Activated CD4-positive, alpha-beta T cell treated with anti-CD3 and anti-CD28 coated beads, Interleukin-2, amount 50 U/mL, for 16 hours (primary cell): Measurements from ENCODE around the gene CD109.
A peak's percentile ranks its signal among the peaks of the same experiment; 100 is the strongest.
"Not testable (repeated sequence)": the region's sequence is repeated elsewhere in the genome, so short reads cannot be mapped to it uniquely, and the experiment has no call there.

Source experiments
- DNase-seq: peaks from one replicate; pipeline ENCODE4 v3.0.0-alpha.2; 2020

CD109 gene

GRCh38 chr6:73796881-73797280 lies 100.9 kb downstream of the CD109 start:
- DNase-seq: no peak

GRCh38 chr6:73797861-73798260 lies 101.9 kb downstream of the CD109 start:
- DNase-seq: no peak

DNA sequence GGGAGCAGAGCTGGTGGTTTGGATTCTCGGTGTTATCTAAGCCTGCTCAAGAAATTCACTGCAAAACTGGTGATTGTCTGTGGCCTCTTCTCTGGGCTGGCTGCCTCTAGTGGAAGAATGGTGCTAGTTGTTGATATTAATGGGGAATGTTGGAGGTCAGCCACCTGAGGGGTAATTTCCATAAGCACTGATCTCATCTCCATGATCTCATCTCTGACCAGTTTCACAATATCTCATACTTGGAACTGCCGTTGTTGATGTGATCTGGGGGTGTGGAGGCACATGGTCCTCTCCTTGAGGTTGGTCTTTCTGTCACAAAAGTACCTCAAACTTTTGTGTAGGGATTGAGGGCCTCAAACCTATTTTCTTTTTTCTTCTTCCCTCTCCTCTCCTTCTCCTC lies 102.6 kb downstream of the CD109 start:
- DNase-seq: peak; percentile 61

DNA sequence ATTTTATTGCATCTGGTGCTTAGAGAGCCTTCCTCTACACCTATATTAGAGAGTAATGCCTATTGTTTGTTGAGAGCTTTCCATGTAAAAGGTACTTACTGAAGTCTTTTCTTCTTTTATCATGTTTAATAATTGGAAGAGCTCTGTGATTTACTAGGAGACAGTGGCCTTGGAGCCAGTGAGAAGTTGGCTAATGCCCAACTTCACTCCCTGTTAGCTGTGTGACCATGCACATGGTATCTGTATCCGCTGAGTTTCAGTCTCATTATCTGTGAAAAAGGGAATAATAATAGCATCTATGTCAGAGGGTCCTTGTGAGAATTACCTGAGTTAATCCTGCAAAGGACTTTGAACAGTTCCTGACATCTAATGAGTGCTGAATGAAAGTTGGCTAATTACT lies 105.0 kb downstream of the CD109 start:
- DNase-seq: no peak

DNA sequence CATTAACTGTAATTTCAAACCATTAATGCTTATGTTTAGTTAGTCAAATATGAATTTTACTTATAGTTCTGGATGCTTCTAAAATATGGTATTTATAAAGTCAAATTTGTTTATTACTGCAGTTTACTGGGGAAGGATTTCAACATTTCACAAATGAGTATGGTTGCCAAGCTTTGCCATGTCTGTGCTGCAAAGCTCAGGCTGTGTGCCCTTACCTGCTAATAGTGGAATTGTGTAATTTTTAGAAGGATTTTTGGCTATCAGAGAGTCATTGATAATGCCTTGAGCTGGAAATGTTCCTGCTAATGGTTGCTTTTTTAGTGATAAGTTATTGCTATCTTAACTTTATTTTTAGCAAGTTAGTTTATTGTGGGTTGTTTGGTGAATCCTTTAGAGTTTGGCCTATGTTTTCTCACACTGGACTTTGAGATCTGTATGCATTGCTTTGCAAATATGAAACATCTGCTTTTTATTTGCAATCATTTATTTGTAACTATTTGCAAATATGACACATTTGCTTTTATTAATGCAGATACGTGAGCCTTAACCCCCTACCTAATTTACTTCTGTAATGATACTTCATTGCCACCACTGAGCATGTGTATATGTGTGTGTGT lies 105.8 kb downstream of the CD109 start:
- DNase-seq: no peak

DNA sequence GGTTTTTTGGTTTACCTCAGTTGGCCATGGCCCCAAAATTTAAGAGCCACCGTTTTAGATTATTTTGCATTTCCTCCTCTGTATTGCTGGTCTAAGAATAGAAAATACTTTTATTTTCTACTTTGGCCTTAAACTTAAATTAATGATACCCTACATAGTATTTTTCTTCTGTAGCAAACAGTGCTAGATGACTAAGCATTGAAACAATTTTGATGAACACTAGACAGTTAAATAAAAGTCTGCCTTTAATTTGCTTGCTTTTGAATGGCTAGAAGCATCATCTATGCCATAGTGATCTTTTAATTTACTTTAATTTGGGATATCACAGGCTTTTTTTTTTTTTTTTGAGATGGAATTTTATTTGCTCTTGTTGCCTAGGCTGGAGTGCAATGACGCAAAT lies 106.4 kb downstream of the CD109 start:
- DNase-seq: no peak

- peak; percentile 20 for DNase-seq
Measured at GRCh38 chr6:73803562-73804241, 107.7 kb downstream of the CD109 start.

GRCh38 chr6:73805221-73805620 lies 109.2 kb downstream of the CD109 start:
- DNase-seq: not testable (repeated sequence)

GRCh38 chr6:73805982-73806381 lies 110.0 kb downstream of the CD109 start:
- not testable (repeated sequence) for DNase-seq

DNA sequence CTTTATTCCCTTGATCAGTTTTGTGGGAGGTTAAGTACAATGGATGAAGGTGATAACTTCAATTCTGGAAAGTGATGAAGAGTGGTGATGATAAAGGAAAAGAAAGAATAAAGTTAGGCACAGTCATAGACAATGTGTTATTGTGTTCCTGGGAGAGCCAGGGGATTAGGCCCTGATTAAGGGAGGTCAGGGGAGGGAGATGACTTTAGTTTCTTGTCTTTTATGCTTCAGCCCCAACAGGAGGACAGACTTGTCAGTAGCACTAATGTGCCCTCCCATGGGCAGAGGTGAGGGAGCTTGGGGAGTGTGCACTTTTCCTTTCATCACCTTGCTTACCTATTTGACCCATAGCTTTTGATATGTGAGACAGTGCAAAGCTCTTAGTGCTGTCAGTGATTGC lies 115.7 kb downstream of the CD109 start:
- no peak for DNase-seq

DNA sequence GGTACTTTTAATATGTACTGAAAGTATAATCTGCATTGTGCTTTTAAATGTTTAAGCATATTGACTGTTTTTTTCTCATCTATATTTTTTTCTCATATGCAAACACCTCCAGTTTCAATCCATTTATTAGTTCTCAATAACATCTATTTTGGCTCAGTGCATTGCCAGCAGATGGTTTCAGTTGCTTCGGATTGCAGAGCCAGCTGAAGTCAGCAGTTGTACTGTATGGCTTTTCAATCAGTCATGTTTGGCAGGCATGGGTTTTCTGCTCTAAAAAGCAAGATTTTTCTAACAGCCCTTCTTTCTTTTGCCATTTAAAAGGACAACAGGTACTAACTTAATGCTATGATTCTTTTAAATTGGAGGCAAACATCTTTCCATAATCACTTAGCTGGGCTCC lies 121.2 kb downstream of the CD109 start:
- DNase-seq: no peak

DNA sequence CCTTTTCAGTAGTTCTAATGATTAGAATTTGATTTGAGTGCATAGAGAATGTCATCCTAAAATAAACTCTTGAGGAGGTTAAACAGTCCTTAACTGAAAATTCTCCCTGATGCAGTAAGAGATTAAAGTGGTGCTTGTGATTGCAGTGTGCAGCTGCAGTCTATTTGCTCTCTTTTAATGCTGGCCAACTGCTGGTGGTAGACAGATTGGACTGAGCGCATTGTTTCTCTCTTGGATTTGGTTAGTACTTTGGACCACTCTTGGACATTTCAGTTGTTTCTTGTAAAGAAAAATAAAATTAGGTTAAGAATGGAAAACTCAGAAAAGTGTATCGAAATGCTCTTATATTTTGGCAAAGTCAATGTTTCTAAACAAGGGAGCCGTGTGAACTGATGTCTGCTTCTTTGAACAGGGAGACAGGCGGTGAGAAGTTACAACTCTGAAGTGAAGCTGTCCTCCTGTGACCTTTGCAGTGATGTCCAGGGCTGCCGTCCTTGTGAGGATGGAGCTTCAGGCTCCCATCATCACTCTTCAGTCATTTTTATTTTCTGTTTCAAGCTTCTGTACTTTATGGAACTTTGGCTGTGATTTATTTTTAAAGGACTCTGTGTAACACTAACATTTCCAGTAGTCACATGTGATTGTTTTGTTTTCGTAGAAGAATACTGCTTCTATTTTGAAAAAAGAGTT lies 127.2 kb downstream of the CD109 start:
- DNase-seq: no peak

GRCh38 chr6:73823832-73824231 lies 127.8 kb downstream of the CD109 start:
- DNase-seq: no peak

DNA sequence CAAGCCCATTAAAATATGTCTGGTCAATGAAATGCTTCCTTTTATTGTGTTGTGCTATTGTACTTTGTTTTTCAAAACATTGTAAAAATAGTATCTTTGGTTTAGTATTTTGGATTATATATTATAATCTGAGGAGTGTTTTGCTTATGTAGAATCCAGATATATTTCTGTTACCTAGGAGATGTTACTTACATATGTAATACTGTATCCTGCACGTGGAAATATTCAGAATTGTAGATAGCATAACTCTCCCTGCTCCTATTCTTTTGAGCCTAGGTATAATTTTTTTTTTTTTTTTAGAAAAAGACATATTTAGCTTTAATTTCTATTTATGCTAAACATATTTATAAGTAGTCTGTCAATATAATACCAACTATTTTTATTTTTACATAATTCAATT lies 130.6 kb downstream of the CD109 start:
- DNase-seq: no peak

DNA sequence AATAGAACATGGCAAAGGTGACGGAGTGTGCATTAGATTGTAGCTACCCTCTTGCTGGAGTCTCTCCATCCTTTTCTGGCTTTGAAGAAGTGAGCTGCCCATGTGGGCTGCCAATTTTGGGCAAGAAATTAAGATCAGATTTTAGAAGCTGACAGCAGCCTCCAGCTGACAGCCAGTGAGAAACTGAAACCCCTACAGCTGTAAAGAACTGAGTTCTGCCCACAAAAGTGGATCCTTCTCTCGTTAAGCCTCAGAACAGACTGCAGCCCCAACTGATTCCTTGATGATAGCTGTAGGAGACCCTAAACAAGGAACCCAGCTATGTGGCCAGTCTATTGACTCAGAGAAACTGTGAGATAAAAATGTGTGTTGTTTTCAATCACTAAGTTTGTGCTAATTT lies 134.1 kb downstream of the CD109 start:
- DNase-seq: no peak

DNA sequence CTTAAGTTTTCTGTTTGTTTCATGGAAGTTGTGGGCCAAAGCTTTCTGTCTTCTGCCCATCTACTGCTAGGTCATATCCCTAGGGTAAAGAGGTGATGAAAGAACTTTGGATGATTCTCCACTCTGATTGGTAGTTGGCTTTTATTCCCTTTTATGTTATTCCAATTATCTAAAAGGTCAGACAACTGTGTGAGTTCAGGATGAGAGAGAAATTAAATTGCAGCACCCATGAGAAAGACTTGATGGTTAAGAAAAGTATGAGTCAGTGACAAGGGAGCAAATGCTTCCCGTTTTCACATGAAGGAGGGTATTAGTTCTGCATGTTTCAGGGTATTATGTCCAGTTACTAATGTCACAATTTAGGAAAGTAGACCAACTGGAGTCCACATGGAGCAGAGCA lies 136.3 kb downstream of the CD109 start:
- DNase-seq: no peak

DNA sequence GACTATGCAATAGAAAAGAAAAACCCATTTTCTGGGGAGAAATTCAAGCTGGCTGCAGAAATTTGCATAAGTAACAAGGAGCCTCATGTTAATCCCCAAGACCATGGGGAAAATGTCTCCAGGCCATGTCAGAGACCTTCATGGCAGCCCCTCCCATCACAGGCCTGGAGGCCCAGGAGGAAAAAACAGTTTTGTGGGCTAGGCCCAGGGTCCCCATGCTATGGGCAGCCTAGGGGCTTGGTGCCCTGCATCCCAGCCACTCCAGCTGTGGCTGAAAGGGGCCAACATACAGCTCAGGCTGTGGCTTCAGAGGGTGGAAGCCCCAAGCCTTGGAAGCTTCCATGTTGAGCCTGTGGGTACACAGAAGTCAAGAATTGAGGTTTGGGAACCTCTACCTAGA lies 148.7 kb downstream of the CD109 start:
- not testable (repeated sequence) for DNase-seq

GRCh38 chr6:73851048-73851447 lies 155.0 kb downstream of the CD109 start:
- DNase-seq: not testable (repeated sequence)

DNA sequence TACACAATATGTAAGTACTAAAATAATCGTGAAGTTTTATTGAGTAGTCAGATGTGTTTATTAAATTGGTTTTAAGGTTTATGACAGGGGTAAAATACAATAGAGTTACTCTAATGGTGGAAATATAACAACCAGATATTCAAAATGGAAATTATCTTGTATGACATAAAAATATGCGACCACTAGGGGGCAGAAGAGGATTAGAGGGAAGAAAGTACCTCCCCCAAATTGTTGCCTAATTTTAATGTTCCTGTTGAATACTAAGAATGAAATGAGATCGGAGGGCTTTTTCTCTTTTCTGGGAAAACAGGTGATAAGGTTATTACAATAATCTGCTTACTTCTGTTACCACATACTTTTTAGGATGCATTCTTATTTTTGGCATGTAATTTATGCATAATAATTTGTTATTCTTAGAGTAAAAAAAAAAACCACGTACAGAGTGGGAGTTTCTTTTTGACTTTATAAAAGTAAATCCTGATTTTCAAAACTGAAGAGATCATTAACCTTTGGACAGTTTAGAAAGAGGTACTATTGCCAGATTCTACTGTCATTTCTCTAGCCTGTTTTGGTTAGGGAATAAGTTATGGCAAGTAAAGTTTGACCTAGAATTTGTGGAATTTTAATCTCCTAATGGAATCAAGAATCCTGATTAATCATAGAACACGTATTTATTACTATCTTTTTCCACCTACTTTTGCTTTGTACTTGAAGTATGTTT lies 159.2 kb downstream of the CD109 start:
- DNase-seq: peak; percentile 70

DNA sequence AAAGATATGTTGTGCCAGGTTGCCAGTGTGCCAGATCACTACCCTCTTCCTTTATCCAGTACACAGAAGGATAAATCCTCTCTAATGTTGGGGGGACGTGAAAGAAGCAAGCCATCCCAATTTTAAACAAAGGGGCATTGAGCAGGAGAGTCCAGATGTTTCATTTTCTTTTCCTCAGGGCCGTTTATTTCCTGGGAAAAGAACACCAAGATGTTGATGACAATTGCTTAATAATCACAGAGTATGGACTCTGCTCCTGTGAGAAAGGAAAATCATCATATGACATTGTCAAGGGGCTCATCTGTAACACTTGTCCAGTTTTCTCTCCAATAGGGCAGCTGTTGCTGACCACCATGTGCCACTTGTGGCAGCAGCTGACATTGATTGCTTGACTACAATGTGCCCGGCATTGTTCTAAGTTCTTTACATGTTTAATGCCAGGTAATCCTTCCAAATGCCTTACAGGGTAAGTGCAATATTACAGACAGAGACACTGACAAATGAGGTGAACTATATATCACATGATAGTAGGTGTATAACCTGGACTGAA lies 161.4 kb downstream of the CD109 start:
- no peak for DNase-seq

- DNase-seq: no peak
Measured at GRCh38 chr6:73858376-73858775, 162.4 kb downstream of the CD109 start.

- DNase-seq: no peak
Measured at GRCh38 chr6:73860303-73860702, 164.3 kb downstream of the CD109 start.

DNA sequence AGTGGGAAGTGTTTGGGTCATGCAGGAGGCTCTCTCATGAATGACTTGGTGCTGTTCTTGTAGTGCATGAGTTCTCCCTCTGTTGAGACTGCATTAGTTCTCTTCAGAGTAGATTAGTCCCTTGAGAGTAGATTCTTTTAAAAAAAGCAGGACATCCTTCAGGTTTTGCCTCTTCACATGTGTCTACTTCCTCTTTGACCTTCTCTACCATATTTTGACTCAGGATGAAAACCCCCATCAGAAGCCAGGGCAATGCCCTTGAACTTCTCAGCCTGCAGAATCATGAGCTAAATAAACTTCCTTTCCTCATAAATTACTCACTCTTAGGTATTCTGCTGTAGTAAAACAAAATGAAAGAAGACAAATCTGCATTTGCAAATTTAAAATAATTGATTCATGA lies 170.3 kb downstream of the CD109 start:
- DNase-seq: no peak
